HCT116 (cell line): ENCODE measurements around the gene AXDND1. TPM values are rescaled to one million over a fixed set of nuclear protein-coding genes. Genes with fewer than 3 reads are reported as not detected.

Experiments used
- ATAC-seq: fragments of 200-7000 bp; cut with Tn5 transposase; 2 replicates; pipeline ENCODE4 v1.9.1; 2020; ENCODE audit warnings: mild to moderate bottlenecking, moderate library complexity
- BruUV-seq: library from RNA; stranded (reverse); fragments of 400-500 nt; replicated peaks from 2 replicates; lab custom pipeline; 2021; lab: Mats Ljungman, UMichigan
- CTCF ChIA-PET: fragments of 300-600 bp; sonication (Branson Sonifier 250); formaldehyde crosslinking; loops from one replicate; lab custom pipeline; 2021; ENCODE audit warnings: antibody characterized with exemption; lab: Charles Lee
- POLR2A ChIA-PET: fragments of 300-600, 350-600 bp; sonication (Branson Sonifier 250); formaldehyde crosslinking; loops from one replicate; lab custom pipeline; 2021; ENCODE audit warnings: antibody characterized with exemption; lab: Charles Lee
- RAD21 ChIA-PET, 2 experiments: fragments of 300-600 bp; sonication (Branson Sonifier 250); formaldehyde crosslinking; loops; one replicate each; lab custom pipeline; 2023; ENCODE audit warnings: low total read pairs in 2 of 2; ENCODE audit not compliant: uncharacterized antibody in 2 of 2, unreplicated experiment in 2 of 2, low non-redundant PET in 1 of 2; lab: Charles Lee
- DNase-seq: peaks from one replicate; pipeline ENCODE4 v3.0.0-alpha.2; 2010; ENCODE audit warnings: low read depth, low spot score
- H2AFZ ChIP-seq: fragments of 200-600 bp; shearing (Covaris generic), sonication (generic); 2 replicates; pipeline ENCODE4 v1.6.1; 2017; ENCODE audit warnings: low read depth, mixed run types, mixed read lengths, antibody characterized with exemption, low read length; ENCODE audit not compliant: poor library complexity, severe bottlenecking
- H3K27ac ChIP-seq: 2 replicates; pipeline ENCODE4 v1.5.1; 2012; ENCODE audit warnings: low read depth, low read length
- H3K27me3 ChIP-seq: fragments of 200-600 bp; sonication (generic); 2 replicates; pipeline ENCODE4 v1.6.1; 2016; ENCODE audit warnings: mixed run types, low read length, mixed read lengths; ENCODE audit not compliant: insufficient read depth
- H3K36me3 ChIP-seq, 2 experiments: fragments of 200-500 bp in 1 of 2; fragments of 200-600 bp in 1 of 2; sonication (Bioruptor generic) in 1 of 2; sonication (generic) in 1 of 2; 2 replicates each; pipeline versions ENCODE4 v1.5.1 to v1.6.1; 2014 to 2016; ENCODE audit warnings: low read length in 2 of 2, inconsistent platforms in 1 of 2, mixed read lengths in 1 of 2, mixed run types in 1 of 2; ENCODE audit not compliant: insufficient read depth in 2 of 2, control insufficient read depth in 1 of 2
- H3K4me1 ChIP-seq, 2 experiments: fragments of 200-600 bp in 1 of 2; sonication (generic) in 1 of 2; 2 replicates each; pipeline versions ENCODE4 v1.5.1 to v1.6.1; 2012 to 2017; ENCODE audit warnings: low read length in 2 of 2, inconsistent platforms in 1 of 2, mild to moderate bottlenecking in 1 of 2, mixed read lengths in 1 of 2, mixed run types in 1 of 2, moderate library complexity in 1 of 2; ENCODE audit not compliant: insufficient read depth in 2 of 2, control insufficient read depth in 1 of 2
- H3K4me2 ChIP-seq: fragments of 200-600 bp; sonication (generic); 2 replicates; pipeline ENCODE4 v1.6.1; 2017; ENCODE audit warnings: mixed run types, low read length, mixed read lengths
- H3K4me3 ChIP-seq, 2 experiments: fragments of 200-600 bp in 1 of 2; sonication (generic) in 1 of 2; replicated peaks in 1 of 2; 2 replicates each; pipeline ENCODE4 v1.5.1; 2011 to 2016; ENCODE audit warnings: low read length in 2 of 2, control low read depth in 1 of 2, low read depth in 1 of 2, mild to moderate bottlenecking in 1 of 2, mixed read lengths in 1 of 2, mixed run types in 1 of 2
- H3K79me2 ChIP-seq: fragments of 200-600 bp; sonication (generic); 2 replicates; pipeline ENCODE4 v1.6.1; 2017; ENCODE audit warnings: mild to moderate bottlenecking, mixed run types, low read length, moderate library complexity, mixed read lengths; ENCODE audit not compliant: insufficient read depth
- H3K9ac ChIP-seq: fragments of 200-600 bp; sonication (generic); 2 replicates; pipeline ENCODE4 v1.6.1; 2016; ENCODE audit warnings: low read length, mixed read lengths
- H3K9me2 ChIP-seq: fragments of 200-600 bp; sonication (generic), shearing (Covaris generic); 2 replicates; pipeline ENCODE4 v1.6.1; 2017; ENCODE audit warnings: mixed run types, mild to moderate bottlenecking, moderate library complexity; ENCODE audit not compliant: insufficient read depth
- H3K9me3 ChIP-seq, 2 experiments: fragments of 200-500 bp in 1 of 2; fragments of 200-600 bp in 1 of 2; sonication (Bioruptor generic) in 1 of 2; sonication (generic) in 1 of 2; 2 replicates each; pipeline ENCODE4 v1.6.1; 2014 to 2017; ENCODE audit warnings: low read length in 2 of 2, mixed read lengths in 2 of 2, inconsistent platforms in 1 of 2, low read depth in 1 of 2, mild to moderate bottlenecking in 1 of 2, mixed run types in 1 of 2, moderate library complexity in 1 of 2; ENCODE audit not compliant: control insufficient read depth in 1 of 2, insufficient read depth in 1 of 2
- H4K20me1 ChIP-seq: fragments of 200-600 bp; sonication (generic), shearing (Covaris generic); 2 replicates; pipeline ENCODE4 v1.6.1; 2017; ENCODE audit warnings: mixed run types, mild to moderate bottlenecking, moderate library complexity; ENCODE audit not compliant: insufficient read depth
- CBX3 ChIP-seq: IDR thresholded peaks from 2 replicates; pipeline ENCODE4 v1.6.1; 2012; ENCODE audit warnings: low read depth
- EGR1 ChIP-seq: IDR thresholded peaks from 2 replicates; pipeline ENCODE4 v1.6.1; 2012; ENCODE audit warnings: low read depth
- EZH2 ChIP-seq: fragments of 200-600 bp; sonication (generic); IDR thresholded peaks from 2 replicates; pipeline ENCODE4 v1.6.1; 2017; ENCODE audit warnings: antibody characterized with exemption, mixed run types
- EZH2phosphoT487 ChIP-seq: fragments of 200-600 bp; IDR thresholded peaks from 2 replicates; pipeline ENCODE4 v1.6.1; 2018; ENCODE audit warnings: antibody characterized with exemption, borderline replicate concordance
- FOSL1 ChIP-seq: IDR thresholded peaks from 2 replicates; pipeline ENCODE4 v1.6.1; 2012; ENCODE audit warnings: low read depth
- JUND ChIP-seq: IDR thresholded peaks from 2 replicates; pipeline ENCODE4 v1.6.1; 2012
- MAX ChIP-seq: IDR thresholded peaks from 2 replicates; pipeline ENCODE4 v1.6.1; 2012
- POLR2A ChIP-seq: IDR thresholded peaks from 2 replicates; pipeline ENCODE4 v1.7.0; 2011; ENCODE audit warnings: borderline replicate concordance; ENCODE audit not compliant: insufficient read depth, insufficient read length; ENCODE audit errors: extremely low read depth
- RAD21 ChIP-seq: IDR thresholded peaks from 2 replicates; pipeline ENCODE4 v1.6.1; 2012; ENCODE audit warnings: low read depth, mild to moderate bottlenecking
- REST ChIP-seq: IDR thresholded peaks from 2 replicates; pipeline ENCODE4 v1.6.1; 2012; ENCODE audit warnings: low read depth
- SIN3A ChIP-seq: IDR thresholded peaks from 2 replicates; pipeline ENCODE4 v1.6.1; 2012; ENCODE audit warnings: low read depth
- SP1 ChIP-seq: IDR thresholded peaks from 2 replicates; pipeline ENCODE4 v1.6.1; 2012; ENCODE audit warnings: low read depth
- TCF7L2 ChIP-seq: IDR thresholded peaks from 2 replicates; pipeline ENCODE4 v1.7.0; 2011; ENCODE audit warnings: borderline replicate concordance, inconsistent platforms; ENCODE audit not compliant: insufficient read depth, insufficient read length; ENCODE audit errors: extremely low read depth
- YY1 ChIP-seq: IDR thresholded peaks from 2 replicates; pipeline ENCODE4 v1.6.1; 2011; ENCODE audit warnings: low read length, low read depth, moderate library complexity, mild to moderate bottlenecking; ENCODE audit not compliant: insufficient replicate concordance; ENCODE audit errors: extremely low read depth
- ZNF274 ChIP-seq: fragments of 200-500 bp; sonication (Bioruptor generic); IDR thresholded peaks from 2 replicates; pipeline ENCODE4 v1.6.1; 2014; ENCODE audit warnings: mild to moderate bottlenecking, low read depth, low read length, inconsistent platforms
- intact Hi-C: fragments of 100-400 bp; cut with micrococcal nuclease; formaldehyde crosslinking; loops from 2 replicates; pipeline ENCODE4 v1.10.0; 2022
- total RNA-seq: library from RNA; stranded (reverse); gene quantifications from one replicate; pipeline ENCODE4 v1.2.1, GENCODE V29; 2021; ENCODE audit not compliant: unreplicated experiment

Gene AXDND1
- total RNA-seq, 1 experiment from 2014 or later = 2.3 TPM

- H3K27ac ChIP-seq = no peak overlapping the region
- ChIA-PET POLR2A (no interaction called here), RAD21 (no interaction called here), CTCF (no interaction called here)
- H3K4me1 ChIP-seq = no peaks in the 10 kb centered on the region
- no peaks in the 10 kb centered on the region for H4K20me1 ChIP-seq
- H3K4me3 ChIP-seq = no peak overlapping the region
- no peak overlapping the region for H3K4me2 ChIP-seq
- DNase-seq (no peak), ATAC-seq (no peak)
- H3K9me3 ChIP-seq = no peaks in the 10 kb centered on the region; a peak in 1 of 4 replicates
- H3K79me2 ChIP-seq = no peaks in the 10 kb centered on the region
- BruUV-seq = no TSS peak
- no peaks in the 10 kb centered on the region for H3K9me2 ChIP-seq
- no peak overlapping the region for H3K9ac ChIP-seq
- no peaks in the 10 kb centered on the region for H3K27me3 ChIP-seq
- no peaks in the 10 kb centered on the region for H3K36me3 ChIP-seq
- intact Hi-C loops = no loop called here
- TF ChIP-seq FOSL1 (no peak), POLR2A (no peak), SP1 (no peak), EGR1 (no peak), EZH2phosphoT487 (no peak), TCF7L2 (no peak), YY1 (no peak), CBX3 (no peak), MAX (no peak), ZNF274 (no peak), RAD21 (no peak), EZH2 (no peak)
- no peak overlapping the region for H2AFZ ChIP-seq
Observed at GRCh38 chr1:179334440-179334839, 31.3 kb upstream of the AXDND1 start.

GRCh38 chr1:179337288-179337687 is 28.5 kb upstream of the AXDND1 start:
- Histone ChIP-seq H3K27me3 (no peaks in the 10 kb centered on the region), H3K9me3 (no peaks in the 10 kb centered on the region), H3K9me2 (no peaks in the 10 kb centered on the region), H3K4me1 (no peaks in the 10 kb centered on the region), H4K20me1 (no peaks in the 10 kb centered on the region), H3K4me2 (no peak overlapping the region), H3K36me3 (0 out of 4 replicates have a peak, but pooled peaks cover 2 to 4% of the 10 kb centered on the region in 2 experiments), H2AFZ (no peak overlapping the region), H3K79me2 (no peaks in the 10 kb centered on the region), H3K9ac (no peak overlapping the region), H3K4me3 (no peak overlapping the region), H3K27ac (no peak overlapping the region)
- intact Hi-C loops = no loop called here
- BruUV-seq = no TSS peak
- no peak for TF ChIP-seq ZNF274
- TF ChIP-seq JUND = no peak
- no peak for TF ChIP-seq SIN3A
- TF ChIP-seq EGR1 = no peak
- no peak for TF ChIP-seq EZH2phosphoT487
- TF ChIP-seq RAD21 = no peak
- no peak for TF ChIP-seq CBX3
- no peak for TF ChIP-seq SP1
- no peak for TF ChIP-seq REST
- CTCF ChIA-PET = no interaction called here
- POLR2A ChIA-PET = no interaction called here
- DNase-seq (no peak), ATAC-seq (no peak)
- RAD21 ChIA-PET = no interaction called here
